Measurements from ENCODE around the gene ZNF324B.
"Not testable (repeated sequence)": the region's sequence is repeated elsewhere in the genome, so short reads cannot be mapped to it uniquely, and the experiment has no call there.

Gene ZNF324B

DNA sequence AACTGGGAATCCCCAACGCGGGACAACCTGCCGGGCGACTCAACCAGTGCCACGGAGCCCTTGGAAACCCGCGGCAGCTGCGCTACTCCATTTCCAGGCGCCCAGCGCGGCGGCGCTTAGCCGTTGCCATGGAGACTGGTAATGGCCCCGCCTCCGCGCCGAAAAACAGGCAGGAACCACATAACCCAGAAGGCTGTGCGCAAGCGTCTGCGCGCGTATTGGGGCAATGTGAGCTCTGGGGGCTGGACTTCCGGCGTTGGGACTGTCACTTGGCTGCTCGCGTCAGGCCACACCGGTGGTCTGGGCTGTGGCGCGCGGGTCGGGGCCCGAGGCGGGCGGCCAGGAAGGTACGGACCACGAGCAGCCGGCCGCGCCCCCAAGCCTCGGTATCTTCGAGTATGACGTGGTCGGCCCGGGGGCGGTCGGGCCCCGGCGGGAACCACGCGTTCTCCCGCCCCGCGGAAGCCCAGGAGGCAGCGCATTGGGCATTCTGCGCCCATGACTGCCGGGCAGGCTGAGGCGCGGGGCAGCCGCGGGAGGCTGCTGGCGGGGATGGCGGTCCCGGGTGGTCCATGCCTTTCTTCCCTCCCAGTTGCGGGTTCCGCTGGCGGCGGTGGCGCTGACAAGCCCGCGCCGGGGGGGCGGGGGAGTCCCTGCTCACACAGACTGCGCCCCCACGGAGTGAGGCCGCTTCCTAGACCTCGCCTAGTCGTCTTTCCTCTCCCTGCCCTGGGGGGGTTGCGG, at the start of gene ZNF324B:
TSS of gene ZNF324B (plus strand) at position 265 of the 744 bp plus-strand sequence. CDS start 2,080 bp downstream, outside the sequence.
- DNase-seq, result peak; percentile 92

DNA sequence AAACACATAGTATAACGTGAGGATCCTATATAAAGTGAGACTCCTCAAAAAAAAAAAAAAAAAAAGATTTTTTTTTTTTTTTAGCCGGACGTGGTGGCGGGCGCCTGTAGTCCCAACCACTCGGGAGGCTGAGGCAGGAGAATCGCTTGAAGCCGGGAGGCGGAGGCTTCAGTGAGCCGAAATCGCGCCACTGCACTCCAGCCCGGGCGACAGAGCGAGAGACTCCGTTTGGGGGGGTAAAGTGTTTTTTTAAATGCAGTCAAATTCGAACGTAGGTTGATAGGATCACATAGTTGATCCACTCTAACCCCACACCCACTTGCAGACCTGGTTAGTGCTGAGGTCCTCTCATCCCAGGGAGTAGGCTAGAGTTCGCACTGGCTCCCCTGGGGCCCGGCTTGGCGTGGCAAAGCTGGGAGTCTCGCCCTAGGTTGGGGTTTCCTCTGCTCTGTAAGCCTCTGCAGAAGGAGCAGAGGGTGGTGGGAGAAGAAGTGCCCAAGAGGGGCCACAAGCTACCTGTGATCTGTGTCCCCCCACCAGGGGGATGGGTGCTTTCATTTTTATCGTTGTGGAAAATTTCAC, 49.5 kb upstream of the ZNF324B start:
- DNase-seq, result no peak

DNA sequence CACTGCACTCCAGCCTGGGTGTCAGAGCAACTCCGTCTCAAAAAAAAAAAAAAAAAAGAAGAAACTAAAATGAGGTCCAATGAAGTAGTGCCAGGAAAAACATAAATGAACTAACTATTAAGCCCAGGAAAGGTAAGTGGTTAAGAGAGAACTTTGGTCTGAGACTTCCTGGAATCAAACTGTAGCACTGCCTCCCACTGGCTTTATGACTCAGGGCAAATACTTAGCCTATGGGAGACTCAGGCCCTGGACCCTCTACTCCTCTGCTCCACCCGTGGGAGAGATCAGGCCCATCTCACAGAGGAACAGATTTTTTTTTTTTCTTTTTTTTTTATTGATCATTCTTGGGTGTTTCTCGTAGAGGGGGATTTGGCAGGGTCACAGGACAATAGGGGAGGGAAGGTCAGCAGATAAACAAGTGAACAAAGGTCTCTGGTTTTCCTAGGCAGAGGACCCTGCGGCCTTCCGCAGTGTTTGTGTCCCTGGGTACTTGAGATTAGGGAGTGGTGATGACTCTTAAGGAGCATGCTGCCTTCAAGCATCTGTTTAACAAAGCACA, 47.4 kb upstream of the ZNF324B start:
- not testable (repeated sequence) for DNase-seq

DNA sequence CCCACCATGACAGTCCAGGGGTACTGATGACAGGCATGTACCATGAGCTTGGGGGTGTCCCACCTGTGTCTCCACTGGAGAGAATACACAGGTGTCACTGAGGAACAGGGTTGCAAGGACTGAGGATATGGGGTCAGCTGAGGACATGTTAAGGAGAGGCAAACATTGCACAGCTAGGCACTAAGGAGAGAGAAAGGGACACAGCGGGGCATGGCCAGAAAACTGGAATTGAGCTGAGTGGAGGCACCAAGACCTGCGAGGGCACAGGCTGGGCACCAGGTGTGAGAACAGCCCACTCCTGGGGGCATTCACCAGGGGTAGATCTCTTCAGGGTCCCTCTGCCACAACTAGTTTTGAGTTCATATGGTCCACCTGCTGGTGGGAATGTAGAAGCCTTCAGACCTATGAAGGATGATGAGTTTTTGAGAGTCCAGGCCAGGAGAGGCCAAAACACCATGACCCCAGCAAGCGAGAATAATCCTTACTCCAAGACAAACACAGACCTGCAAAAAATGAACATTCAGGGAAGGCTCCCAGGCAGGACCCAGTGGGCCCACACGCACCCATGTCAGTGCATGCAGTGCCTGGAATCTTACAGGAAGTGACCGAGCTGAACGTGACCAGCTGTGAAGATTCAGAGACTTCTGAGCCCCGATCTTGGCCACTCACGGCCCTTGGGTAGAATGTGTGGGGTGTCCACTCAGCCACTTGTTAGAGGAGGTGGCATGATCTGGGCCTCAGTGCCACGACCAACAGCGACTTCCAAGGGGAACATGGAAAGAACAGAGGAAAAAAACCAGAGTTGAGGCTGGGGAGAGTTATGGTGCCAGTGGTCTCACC, 44.4 kb upstream of the ZNF324B start:
- no peak for DNase-seq

- no peak for DNase-seq
These were observed 43.7 kb upstream of the ZNF324B start for GRCh38 chr19:58407658-58408151.

DNA sequence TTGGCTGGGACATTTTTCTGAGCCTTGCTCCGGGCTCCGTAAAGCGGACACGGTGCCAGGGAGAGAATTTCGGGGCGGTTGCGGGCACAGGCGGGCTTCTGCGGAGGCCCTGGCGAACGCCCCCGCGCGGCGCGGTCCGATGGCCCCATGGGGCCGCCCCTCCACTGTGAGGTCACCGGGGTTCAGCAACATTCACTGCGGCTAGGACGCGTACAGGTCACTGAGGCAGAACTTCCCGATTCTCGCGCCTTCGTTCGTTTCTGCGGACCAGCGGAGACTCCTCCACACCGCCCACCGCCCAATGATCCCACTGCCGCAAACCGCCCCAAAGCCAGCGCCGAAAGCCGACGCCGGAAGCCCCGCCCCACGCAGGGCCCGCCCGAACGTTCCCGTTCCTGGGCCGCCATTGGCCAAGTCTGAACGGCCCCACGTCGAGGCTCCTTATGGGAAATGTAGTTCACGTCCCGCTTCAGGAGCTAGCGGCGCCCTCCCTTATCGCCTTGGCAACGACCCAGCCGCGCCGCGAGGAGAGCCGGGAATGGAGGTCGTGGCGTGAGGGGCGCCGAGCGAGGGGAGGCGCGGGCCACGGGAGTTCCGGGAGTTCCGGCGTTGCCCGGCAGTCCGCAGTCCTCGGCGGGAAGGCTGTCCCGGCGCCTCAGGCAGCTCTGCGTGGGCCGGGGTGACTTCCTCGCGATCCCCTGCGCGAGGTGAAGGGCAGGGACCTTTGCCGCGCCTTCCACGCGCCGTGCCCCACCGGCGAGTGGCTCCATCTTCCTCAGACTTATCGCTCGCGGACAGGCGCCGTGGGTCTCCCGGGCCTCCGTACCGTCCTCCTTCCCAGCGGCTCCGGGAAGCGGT, 43.0 kb upstream of the ZNF324B start, which contains the start of gene ZNF584:
TSS of gene ZNF584 (plus strand) at position 498 of the 858 bp plus-strand sequence. CDS start 499 bp downstream, outside the sequence.
- DNase-seq, result peak; percentile 86

- peak; percentile 46 for DNase-seq
These were observed 42.2 kb upstream of the ZNF324B start for GRCh38 chr19:58409010-58409790.

- DNase-seq, result no peak
These were observed 34.8 kb upstream of the ZNF324B start for GRCh38 chr19:58416604-58417003.

DNA sequence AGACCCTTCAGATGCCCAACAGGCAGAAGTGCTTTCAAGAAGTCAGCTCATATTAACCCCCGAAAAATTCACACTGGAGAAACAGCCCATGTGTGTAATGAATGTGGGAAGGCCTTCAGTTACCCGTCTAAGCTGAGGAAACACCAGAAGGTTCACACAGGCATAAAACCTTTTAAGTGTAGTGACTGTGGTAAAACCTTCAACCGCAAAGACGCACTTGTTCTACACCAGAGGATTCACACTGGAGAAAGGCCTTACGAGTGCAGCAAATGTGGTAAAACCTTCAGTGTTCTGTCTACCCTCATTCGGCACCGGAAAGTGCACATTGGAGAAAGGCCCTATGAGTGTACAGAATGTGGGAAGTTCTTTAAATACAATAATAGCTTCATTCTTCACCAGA, 34.4 kb upstream of the ZNF324B start:
- no peak for DNase-seq

DNA sequence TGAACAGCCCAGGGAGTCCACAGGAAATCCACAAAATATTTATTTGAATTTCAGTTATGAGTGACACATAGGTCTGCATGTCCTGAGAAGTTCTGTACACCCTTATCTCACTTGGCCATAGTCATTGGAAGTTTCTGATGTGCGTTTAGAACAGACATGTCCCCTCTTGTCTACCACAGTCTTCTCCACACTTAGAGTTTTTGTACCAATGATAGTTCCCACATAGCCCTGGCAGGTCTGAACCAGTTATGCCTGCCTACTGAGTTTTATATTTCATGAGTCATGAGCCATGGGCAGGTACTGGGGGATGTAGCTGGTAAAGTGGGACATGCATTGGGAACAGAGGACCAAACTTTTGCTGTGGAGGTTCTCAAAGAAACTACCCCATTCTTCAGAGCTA, 22.8 kb upstream of the ZNF324B start:
- no peak for DNase-seq

GRCh38 chr19:58429745-58430144, 21.7 kb upstream of the ZNF324B start:
- no peak for DNase-seq

DNA sequence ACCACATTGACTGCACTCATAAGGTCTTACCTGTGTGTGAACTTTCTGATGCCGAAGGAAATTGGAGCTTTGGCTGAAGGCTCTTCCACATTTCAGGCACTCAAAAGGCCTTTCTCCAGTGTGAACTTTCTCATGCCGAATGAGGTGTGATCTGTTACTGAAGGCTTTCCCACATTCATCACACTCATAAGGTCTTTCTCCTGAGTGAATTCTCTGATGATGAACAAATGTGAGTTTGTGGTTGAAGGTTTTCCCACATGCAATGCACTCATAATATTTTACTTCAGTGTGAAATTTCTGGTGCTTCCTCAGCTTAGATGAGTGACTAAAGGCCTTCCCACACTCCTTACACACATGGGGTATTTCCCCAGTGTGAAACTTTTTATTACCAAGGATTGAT, 17.2 kb upstream of the ZNF324B start:
- no peak for DNase-seq

- DNase-seq, result peak; percentile 94
These were observed 11.6 kb upstream of the ZNF324B start, which contains the start of gene ZNF132 for GRCh38 chr19:58439576-58440554. Gene ZNF132 (minus strand): TSS chr19:58440153. CDS start chr19:58439821, 332 bp downstream.

DNA sequence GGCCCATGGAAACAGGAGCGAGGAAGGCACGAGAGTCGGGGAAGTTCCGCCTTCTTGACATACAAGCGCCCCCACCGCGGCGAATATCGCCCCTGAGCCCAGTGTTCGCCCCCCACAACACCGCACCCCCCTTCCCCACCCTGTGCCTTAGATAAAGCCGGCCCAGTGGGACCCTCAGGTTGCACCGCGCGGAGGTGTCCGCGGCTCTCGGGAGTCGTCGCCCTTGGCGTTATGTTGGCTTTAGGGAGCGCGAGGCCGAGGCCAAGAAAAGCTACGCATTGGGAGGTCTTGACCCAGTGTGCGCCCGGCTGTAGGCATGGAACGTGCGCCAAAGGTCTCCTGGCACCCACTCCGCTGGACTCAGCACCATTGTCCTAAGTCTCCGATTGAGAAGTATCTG, 10.9 kb upstream of the ZNF324B start:
- DNase-seq, result no peak

DNA sequence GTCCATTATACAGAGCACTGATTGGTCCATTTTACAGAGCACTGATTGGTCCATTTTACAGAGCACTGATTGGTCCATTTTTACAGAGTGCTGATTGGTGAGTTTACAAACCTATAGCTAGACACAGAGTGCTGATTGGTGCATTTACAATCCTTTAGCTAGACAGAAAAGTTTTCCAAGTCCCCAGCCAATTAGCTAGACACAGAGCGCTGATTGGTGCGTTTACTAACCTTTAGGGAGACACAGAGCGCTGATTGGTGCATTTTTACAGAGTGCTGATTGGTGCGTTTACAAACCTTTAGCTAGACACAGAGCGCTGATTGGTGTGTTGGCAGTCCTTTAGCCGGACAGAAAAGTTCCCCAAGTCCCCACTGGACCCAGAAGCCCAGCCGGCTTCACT, 8.4 kb upstream of the ZNF324B start:
- not testable (repeated sequence) for DNase-seq

GRCh38 chr19:58448860-58449259, 2.6 kb upstream of the ZNF324B start:
- DNase-seq, result not testable (repeated sequence)

GRCh38 chr19:58449980-58450379, 1.4 kb upstream of the ZNF324B start:
- not testable (repeated sequence) for DNase-seq

GRCh38 chr19:58450856-58451357, 515 bp upstream of the ZNF324B start:
- peak; percentile 70 for DNase-seq

GRCh38 chr19:58453743-58454142, 2.3 kb downstream of the ZNF324B start:
- DNase-seq, result no peak

GRCh38 chr19:58455306-58455705, 3.9 kb downstream of the ZNF324B start:
- DNase-seq, result no peak
